NB4 (cell line): ENCODE data around the gene LPAR1.

Source experiments
- CTCF ChIP-seq: IDR thresholded peaks from one replicate; pipeline ENCODE4 v1.5.1; 2012; ENCODE audit warnings: low read depth, low read length
- MAX ChIP-seq: IDR thresholded peaks from 2 replicates; pipeline ENCODE4 v1.6.1; 2011; ENCODE audit warnings: low read depth, low read length
- MYC ChIP-seq: IDR thresholded peaks from 2 replicates; pipeline ENCODE4 v1.6.1; 2011; ENCODE audit warnings: low read depth, low read length

GRCh38 chr9:110936719-110937452 is 101.4 kb downstream of the LPAR1 start:
- TF ChIP-seq CTCF, result no peak
- no peak for TF ChIP-seq MAX
- TF ChIP-seq MYC, result no peak
